Measurements from ENCODE around the gene UBAC1. TPM values are rescaled to one million over a fixed set of nuclear protein-coding genes. Genes with fewer than 3 reads are reported as not detected.

Gene UBAC1
- total and polyA plus RNA-seq, 9 of the 15 experiments (the other 6 are each of a cell fraction or from before 2014, with no cell fraction given): 94.0 to 399 (median 228) TPM

- Histone ChIP-seq H3K9ac (ENCODE audit: insufficient read depth in 1 of 2, low read depth in 2 of 2, low read length in 2 of 2) (peak overlapping the region in 1 of 2 experiments; percentile 50; a peak in 2 of 4 replicates), H3K9me1 (ENCODE audit: control insufficient read depth, insufficient read depth, low read length) (no peaks in the 10 kb centered on the region), H3K36me3 (ENCODE audit: control insufficient read depth, insufficient read depth, low read length) (peaks cover 19% of the 10 kb centered on the region), H4K20me1 (replicated peaks; ENCODE audit: control insufficient read depth, insufficient read depth, low read length) (peaks cover 7% of the 10 kb centered on the region; the same call in 1 of the 2 replicates), H3K9me3 (replicated peaks; ENCODE audit: control insufficient read depth, insufficient read depth, low read depth, low read length) (no peaks in the 10 kb centered on the region), H3K79me2 (ENCODE audit: control insufficient read depth, insufficient read depth, low read length) (peaks cover 45% of the 10 kb centered on the region), H3K27me3 (ENCODE audit: control insufficient read depth in 2 of 2, insufficient read depth in 2 of 2, low read length in 2 of 2) (no peaks in the 10 kb centered on the region), H3K4me2 (ENCODE audit: insufficient read depth, low read length) (peak overlapping the region; percentile 90), H3K4me1 (replicated peaks in 1 of 2; ENCODE audit: control insufficient read depth in 2 of 2, insufficient read depth in 2 of 2, low read length in 2 of 2) (peaks cover 14 to 49% of the 10 kb centered on the region in 2 experiments), H2AFZ (ENCODE audit: low read depth, low read length) (peak overlapping the region; percentile 82), H3K27ac (ENCODE audit: extremely low read depth, low read depth, low read length) (peak overlapping the region; percentile 81), H3K4me3 (no peak overlapping the region; the same call in 1 of the 2 replicates)
- in situ Hi-C loops (cut with MboI): no loop called here
- no peak for TF ChIP-seq MCM2 (IDR thresholded peaks at IDR 0.05; ENCODE audit: low read depth)
- TF ChIP-seq BMI1 (IDR thresholded peaks at IDR 0.05; ENCODE audit: low read length): no peak
- TF ChIP-seq ZNF740 (CRISPR knock-in tag; IDR thresholded peaks at IDR 0.05): 0 out of 2 replicates have a peak, but pooled peaks have one; percentile 41
- TF ChIP-seq ZNF740 (tag; IDR thresholded peaks at IDR 0.05): no peak
- no peak for TF ChIP-seq ETS2 (tag; IDR thresholded peaks at IDR 0.05; ENCODE audit: borderline replicate concordance, poor library complexity, severe bottlenecking)
- no peak for TF ChIP-seq KDM1A (IDR thresholded peaks at IDR 0.05)
- TF ChIP-seq HLTF (IDR thresholded peaks at IDR 0.05): no peak
- TF ChIP-seq NFATC3 (IDR thresholded peaks at IDR 0.05): no peak
- TF ChIP-seq XRCC4 (IDR thresholded peaks at IDR 0.05; ENCODE audit: extremely low read depth, insufficient read depth, insufficient read length): no peak
- TF ChIP-seq HDAC1 (IDR thresholded peaks at IDR 0.05): 0 out of 4 replicates have a peak, but pooled peaks of 1 of the 2 experiments have one; percentile 23
- TF ChIP-seq NELFE (IDR thresholded peaks at IDR 0.05; ENCODE audit: insufficient read depth, insufficient read length): no peak
- TF ChIP-seq PKNOX1 (IDR thresholded peaks at IDR 0.05): no peak
- TF ChIP-seq BACH1 (tag; IDR thresholded peaks at IDR 0.05): no peak
- no peak for TF ChIP-seq TAF7 (tag; IDR thresholded peaks at IDR 0.05)
- no peak for TF ChIP-seq CAMTA2 (CRISPR knock-in tag; conservative IDR thresholded peaks at IDR 0.05)
- no peak for TF ChIP-seq MBD1 (CRISPR knock-in tag; IDR thresholded peaks at IDR 0.05)
- no peak for TF ChIP-seq TRIM28 (IDR thresholded peaks at IDR 0.05)
- BruUV-seq (replicated peaks): no TSS peak
- DNase-seq (ENCODE audit: extremely low read depth in 1 of 4, low spot score in 3 of 4): no peak
- ATAC-seq: no peak
- 26% methylated on average over 9 of the region's 11 CpGs for WGBS (ENCODE audit: insufficient coverage, low coverage, missing lambda C conversion rate)
- intact Hi-C loops (cut with micrococcal nuclease): loop anchor here (5.0 to 10.0 kb wide), 2 partner anchors 132 to 361 kb away; partner anchors contain the start of gene NACC2
- FAIRE-seq: peak; percentile 40
- ChIA-PET CTCF (ENCODE audit: low intra/inter-chr PET ratio) (no interaction called here), POLR2A (no interaction called here)
Measured at GRCh38 chr9:135962696-135963307, 1.6 kb upstream of the UBAC1 start.
